Left kidney (tissue), 2 donors: ENCODE data around the gene ASIC2. TPM values are rescaled to one million over a fixed set of nuclear protein-coding genes. Genes with fewer than 3 reads are reported as not detected.
"Not testable (repeated sequence)": the region's sequence is repeated elsewhere in the genome, so short reads cannot be mapped to it uniquely, and the experiment has no call there.

Experiments used
- DNase-seq: peaks from one replicate; pipeline ENCODE4 v3.0.0-alpha.2; 2013
- polyA plus RNA-seq: library from polyadenylated mRNA; unstranded; fragments of 120-200 nt; gene quantifications from one replicate; pipeline ENCODE4 v1.2.1, GENCODE V29; 2013; ENCODE audit not compliant: insufficient read length

The ASIC2 gene
- polyA plus RNA-seq, 1 donor = 2.5 TPM

DNA sequence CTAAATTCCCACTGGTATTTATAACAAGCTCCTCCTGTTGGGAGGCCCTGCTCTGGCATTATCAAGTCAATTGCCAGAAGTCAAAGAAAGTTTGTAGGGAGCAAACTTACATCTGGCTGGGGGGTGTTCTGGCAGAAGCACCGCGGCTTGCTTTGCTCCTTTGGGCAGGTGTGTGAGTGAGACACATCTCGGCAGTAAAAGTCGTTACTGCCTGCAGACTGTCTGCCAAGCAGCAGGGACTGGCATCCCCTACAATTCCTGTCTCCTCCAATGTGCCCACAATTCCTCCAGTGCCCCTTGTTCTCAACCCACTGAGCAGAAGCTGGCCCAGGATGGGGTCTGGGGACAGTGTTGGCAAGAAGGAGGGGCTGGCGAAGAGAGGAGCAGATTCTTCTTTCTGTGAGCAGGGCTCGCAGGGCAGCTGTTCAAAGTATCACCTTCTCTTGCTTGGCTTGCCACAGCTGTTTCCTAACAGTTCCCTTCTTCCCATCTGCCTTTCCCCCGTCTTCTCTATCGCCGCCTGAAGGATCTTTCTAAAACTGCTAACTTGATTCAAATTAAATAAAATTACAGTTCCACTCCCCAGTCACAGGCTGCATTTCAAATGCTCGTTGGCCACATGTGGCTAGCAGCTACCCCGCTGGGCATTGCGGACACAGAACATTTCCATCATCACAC is 271.2 kb downstream of the ASIC2 start:
- DNase-seq = no peak

DNA sequence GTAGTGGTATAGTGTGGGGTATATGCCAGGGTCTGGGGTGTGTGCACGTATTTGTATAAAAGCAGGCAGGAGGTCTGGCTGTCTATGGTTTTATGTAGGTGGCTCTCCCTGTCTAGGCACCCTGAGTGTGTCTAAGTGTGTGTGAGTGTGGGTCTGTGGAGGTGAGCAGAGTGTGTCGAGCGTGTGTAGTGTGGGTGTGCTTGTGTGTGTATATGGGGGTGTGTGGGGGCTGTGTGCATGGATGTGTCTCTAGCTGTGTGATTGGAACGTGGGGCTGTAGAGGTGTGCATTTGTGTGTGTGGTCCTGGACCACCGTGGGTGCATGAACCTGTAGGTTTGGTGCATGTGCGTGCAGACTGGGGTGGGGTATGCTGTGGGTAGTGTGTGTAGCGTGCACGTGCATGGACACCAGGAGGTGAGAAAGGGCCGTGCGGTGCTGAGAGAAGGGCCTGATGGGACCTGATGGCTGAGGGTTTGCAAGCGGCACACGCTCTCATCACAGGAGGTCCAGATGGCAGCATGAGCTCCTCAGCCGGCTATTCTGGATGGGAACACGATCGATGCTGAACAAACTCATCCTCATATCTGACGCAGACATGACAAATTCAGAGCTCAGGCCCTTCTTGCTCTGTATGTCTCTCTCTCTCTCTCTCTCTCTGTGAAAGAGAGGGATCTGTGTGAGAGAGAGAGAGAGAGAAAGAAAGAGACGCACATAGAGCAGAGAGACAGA is 273.8 kb downstream of the ASIC2 start:
- no peak for DNase-seq

DNA sequence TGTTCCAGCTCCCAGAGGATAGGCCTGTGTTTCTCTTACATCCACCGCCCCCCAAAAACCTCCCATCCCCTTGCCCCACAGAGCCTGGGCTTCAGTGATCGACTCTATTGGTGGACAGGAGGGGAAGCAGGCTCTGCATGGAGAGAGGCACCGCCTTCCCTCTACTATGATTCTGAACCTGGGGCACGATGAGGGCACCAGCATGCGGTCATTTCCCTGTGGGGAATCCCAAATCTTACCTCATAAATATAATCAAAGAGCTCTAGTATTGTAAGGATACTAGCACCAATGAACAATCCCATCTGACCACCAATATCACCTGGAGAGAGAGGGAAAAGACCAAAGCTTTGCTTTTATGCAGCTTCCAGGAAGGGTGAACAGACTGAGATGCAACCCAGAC is 275.7 kb downstream of the ASIC2 start:
- DNase-seq = no peak

DNA sequence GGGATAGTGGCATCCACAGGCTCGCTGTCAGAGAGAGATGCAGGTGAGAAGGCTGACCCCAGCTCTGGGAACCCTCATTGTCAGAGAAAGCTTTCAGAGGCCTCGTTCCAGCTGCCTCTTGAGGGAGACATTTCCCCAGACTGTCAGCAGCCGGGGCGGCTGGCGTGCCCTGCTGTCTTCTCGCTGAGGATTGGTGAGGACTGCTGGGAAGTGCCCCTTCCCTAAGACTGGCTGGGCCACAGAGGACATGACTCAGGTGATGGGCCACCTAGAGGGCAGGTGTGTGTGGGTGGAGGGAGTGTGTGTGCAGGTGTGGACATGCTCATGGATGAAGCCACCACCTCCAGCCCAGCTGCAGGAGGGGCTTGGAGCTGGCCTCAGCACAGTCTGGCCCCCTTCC is 276.2 kb downstream of the ASIC2 start:
- no peak for DNase-seq

DNA sequence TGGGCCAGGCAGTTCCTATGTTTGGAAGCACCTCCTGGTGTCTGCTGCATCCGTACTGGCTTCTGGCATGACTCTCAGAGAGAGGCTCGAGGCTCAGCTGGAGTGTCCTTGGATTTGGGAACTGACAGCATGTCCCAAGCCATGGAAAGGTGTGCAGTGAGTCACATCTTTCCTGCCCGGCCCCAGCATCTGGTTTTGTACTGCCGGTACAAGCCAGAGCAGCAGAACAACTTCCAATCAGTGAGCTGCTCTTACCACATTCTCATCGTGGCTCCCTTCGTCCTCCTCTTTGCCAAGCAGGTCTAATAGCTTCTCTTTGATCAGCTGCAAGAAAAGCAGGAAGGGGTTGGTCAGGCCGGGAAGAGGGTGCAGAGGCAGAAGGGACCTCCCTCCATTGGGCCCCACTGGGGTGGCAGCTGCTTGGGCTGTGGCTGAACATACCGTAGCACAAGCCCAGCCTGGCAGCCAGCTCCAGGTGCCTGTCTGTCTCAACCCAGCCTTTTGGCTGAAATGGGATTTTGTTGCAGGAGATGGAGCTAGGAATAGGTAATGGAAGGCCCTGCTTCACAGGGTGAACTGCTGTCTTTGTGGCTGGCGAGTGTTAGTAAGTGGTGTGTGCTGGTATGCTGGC is 277.3 kb downstream of the ASIC2 start:
- no peak for DNase-seq

DNA sequence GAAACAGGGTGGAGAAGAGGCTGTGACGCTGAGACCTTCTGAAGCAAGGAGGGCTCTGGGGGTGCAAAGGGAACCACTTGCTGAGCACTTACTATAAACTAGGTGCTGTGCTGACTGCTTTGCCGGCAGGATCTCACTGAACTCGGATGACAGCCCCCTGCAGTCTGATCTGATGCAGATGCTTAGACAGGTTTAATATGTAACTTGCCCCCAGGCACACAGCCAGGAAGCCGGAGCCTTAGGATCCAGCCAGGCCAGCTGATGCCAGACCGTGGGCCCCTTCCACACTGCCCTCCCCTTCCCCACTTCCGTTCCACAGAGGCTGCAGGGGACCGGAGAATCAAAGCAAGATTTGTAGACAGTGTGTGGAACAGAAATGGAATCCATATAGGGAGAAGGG is 278.3 kb downstream of the ASIC2 start:
- peak; percentile 29 for DNase-seq

DNA sequence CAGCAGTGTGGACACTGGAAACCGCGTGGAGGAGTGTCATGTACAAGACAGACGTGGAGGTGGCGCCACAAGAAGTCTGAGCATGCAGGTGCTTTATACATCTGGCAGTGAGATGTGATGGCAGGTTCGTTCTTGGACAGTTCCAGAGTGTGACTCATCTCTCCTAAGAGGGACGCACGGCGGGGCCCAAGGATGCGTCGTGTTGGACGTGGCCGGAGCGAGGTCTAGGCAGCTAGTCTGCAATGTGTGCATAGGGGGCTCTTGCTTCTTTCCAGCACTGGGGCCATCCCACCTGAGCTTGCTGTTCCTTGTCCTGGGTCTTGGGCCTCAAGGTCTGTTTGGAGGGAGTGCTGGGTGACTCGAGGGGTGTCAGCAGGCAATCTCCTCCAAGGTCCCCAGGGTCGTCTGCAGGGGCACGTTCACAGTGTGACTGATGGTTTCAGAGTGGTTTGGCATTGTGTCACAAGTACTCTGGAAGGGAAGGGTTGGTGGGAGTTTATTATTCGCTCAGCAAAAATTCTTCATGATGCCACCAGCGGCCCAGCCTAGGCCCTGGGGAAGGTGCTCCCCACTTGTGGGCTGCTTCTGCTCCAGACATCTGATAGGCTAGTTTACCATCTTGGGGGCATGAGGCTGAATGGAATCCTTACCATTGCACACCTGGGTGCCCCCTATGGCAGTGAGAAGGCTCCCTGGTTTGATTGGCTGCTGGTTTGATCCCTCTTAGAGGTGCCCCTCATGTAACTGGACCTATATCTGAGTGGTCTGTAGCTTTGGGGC is 279.3 kb downstream of the ASIC2 start:
- DNase-seq = no peak

DNA sequence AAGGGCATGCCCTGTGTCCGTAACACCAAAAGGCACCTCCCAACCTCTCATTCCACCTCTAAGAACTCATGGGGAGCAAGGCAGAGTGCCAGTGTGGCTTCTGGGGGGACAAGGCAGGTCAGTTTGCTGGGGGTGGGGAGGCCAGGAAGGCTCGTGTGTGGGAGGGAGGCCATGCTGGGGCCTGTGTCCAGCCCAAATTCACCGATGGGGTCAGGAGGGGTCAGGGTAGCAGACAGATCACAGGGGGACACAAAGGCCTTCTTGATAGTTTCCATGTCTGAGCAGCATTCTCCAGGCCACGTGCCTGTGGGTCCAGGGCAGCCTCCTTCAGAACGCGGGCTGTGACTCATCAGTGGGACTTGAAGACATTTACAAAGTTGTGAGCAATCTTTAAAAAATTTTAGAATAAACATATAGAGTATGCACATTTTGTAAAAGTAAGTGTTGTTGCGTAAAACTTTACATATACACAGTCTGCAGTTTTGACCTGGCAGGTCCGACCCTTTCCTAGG is 280.5 kb downstream of the ASIC2 start:
- DNase-seq = no peak

DNA sequence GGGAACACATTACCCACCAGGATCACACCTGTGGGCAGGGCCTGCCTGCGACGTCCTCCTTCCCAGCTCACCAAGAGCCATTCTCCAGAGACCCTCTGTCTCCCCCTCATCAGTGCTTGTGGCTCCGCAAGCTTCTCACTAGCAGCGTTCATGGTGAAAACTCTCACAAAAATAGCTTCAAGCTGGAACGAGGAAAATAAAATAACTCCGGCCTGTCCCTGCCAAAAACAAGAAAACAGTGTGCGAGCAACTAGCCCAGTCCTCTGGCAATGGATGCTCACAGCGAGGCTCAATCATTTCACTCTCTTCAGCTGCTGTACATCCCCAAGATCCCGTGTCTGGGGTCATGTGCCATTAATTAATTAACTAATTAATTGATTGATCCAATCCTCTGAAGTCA is 283.5 kb downstream of the ASIC2 start:
- no peak for DNase-seq

DNA sequence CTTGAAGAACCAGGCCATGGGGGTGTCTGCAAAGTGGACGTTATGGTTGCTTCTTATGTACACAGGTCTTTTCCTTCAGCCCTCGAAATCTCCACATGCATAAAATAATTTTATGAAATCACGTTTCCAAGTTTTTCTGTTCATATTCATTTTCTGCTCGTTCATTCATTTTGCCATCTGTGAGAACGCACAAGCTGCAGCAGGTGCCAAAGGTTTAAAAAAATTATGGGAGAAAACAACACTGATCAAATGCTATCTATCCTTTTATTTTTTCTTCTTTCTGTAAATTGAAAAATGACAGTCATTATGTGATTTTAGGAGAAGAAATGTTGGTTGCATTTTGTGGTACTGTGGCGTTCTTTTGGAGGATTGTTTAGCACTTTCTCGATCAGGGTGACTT is 285.9 kb downstream of the ASIC2 start:
- DNase-seq = no peak

DNA sequence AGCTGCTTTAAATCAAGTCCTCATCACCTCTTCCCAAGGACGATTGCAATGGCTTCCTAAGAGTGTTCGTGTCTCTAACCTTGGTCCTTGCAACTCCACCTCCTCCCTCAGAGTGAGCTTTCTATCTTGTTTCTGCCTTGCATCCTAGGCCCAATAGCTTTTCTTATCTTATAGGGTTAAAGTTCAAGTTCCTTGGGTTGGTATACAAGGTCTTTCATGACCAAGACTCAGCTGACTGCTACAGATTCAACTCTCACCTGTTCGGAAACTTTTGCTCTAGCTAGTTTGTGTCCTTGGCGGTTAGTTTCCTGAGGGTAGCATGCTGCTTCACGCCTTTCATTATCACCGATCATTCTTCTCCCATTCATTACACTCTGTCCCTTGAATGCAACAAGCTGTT is 290.8 kb downstream of the ASIC2 start:
- no peak for DNase-seq

DNA sequence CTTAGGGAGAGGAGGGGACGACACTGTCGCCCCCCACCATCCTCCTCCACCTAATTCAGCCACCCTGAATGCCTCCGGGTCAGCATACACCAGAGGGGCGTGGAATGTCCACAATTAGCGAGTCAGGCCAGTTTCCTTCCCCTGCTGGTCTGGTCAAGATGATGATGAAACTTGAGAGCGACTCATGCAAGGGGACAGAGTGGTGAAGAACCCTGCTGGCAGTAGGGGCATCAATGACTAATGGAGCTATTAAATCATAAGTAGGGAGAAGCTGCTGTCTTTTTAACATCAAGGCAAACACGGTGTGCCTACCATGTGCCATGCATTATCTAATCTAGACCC is 294.2 kb downstream of the ASIC2 start:
- DNase-seq = no peak

DNA sequence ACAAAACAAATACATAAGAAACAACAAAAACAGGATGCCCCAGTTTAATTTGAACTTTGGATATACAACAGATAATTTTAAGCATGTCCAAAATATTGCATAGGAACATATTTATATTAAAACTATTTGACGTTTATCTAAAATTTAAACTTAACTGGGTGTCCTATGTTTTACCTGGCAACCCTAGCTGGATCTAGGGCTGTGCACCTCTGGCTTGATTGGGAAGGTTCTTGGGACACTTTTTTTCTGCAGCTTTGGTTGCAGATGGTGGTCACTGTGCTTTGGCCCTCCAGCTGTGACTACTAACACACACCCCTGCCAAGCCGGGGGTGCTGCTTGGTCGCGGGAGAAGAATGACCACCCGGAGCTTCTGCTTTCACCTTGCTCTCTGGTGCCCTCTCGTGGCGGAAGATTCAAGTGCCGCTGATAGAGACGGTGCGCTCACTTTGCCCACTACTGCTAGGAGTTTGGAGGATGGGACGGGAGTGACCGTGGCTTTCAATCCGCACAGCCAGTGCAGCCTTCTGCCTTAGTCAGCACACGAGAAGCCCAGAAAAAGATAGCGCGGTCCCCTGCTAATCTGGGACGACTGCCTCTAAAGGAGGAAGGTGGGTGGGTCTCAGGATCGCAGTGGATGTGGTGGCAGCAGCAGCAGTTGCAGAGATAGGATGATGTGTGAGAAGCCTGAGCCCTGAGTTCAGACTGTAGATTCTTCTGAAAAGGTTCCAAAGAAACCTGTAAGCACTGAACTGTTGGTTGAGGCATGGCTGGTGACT is 294.8 kb downstream of the ASIC2 start:
- DNase-seq = peak; percentile 81

DNA sequence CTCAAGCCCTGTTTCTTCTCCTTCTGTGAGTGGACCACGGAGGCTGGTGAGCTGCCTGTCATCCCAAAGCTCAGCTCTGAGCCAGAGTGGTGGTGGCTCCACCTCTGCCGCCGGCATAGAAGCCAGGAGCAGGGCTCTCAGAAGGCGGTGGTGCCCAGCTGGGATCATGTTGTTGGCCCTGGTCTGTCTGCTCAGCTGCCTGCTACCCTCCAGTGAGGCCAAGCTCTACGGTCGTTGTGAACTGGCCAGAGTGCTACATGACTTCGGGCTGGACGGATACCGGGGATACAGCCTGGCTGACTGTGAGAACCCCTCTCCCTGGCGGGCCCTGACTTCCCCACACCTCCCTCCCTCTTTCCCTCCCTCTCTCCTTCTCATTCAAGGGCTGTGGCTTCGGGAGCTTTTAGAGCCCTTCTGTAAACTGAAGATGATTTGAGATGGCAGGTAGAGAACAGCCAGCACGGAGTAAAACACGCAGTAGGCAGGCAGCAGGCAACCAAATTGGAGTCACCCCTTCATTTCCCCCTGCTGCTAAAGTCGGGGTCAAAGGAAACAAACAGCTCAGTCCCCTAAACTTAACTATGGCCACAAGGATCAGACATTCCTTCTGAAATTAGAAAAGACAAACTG is 297.6 kb downstream of the ASIC2 start:
- no peak for DNase-seq

DNA sequence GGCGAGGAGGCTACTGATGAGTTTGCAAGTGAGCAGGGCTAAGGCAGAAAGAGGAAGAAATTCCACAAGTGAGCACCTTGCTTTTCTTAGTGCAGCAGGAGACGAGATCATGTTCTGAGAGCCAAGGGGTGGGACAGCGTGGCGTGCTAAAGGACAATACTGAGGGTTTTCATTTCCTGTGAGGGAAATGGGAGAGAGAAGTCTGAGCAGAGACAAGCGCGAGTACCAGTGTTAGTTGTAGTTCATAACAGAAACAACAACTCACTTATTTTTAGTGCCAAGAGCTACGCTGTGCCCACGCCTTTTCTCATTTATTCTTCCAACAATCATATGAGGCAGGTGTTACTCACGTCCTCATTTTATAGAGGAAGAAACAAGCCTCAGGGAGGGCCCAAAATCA is 299.1 kb downstream of the ASIC2 start:
- no peak for DNase-seq

DNA sequence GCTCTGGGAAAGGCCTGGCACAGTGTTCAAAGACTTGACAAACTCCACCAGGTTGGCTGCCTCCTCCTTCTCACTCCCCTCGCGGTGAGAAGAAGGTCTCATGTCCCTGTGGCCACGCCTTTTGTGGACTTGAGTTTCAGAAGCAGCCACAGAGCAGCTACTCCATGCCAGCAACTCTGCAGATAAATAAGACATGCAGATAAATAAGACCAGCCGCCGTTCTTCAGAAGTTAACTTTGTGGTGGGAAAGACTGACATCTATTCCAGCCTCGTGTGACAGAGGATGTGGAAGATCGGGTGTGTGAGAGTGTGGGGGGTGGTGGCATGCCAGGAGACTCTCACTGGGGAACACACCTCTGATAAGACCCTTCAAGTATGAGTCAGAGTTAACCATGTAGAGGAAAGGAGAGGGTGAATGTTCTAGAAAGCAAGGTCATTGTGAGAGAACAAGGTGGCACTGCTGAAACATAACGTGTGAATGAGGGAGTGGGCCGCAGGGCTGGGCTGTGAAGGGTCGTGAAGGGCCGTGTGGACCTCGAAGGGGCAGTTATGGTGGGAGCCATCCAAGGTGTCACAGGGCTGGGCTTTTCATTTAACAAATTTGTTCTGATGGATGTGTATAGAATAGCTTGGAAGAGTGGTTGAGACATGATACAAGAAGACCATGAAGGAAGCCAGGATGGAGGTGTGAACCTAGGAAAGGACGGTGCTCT is 300.6 kb downstream of the ASIC2 start:
- DNase-seq = no peak

DNA sequence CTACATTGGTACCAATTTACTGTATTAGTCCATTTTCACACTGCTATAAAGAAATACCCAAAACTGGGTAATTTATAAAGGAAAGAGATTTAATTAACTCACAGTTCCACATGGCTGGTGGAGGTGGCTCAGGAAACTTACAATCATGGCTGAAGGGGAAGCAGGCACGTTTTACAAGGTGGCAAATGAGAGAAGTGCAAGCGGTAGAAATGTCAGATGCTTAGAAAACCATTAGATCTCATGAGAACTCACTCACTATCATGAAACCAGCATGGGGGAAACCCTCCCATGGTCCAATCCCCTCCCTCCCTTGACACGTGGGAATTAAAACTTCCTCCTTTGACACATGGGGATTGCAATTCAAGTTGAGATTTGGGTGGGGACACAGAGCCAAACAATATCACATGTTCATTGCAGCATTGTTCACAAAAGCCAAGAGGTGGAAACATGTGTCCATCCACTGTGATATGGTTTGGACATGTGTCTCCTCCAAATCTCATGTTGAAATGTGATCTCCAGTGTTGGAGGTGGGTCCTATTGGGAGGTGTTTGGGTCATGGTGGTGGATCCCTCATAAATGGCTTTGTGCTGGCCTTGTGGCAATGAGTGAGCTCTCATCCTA is 304.5 kb downstream of the ASIC2 start:
- no peak for DNase-seq

DNA sequence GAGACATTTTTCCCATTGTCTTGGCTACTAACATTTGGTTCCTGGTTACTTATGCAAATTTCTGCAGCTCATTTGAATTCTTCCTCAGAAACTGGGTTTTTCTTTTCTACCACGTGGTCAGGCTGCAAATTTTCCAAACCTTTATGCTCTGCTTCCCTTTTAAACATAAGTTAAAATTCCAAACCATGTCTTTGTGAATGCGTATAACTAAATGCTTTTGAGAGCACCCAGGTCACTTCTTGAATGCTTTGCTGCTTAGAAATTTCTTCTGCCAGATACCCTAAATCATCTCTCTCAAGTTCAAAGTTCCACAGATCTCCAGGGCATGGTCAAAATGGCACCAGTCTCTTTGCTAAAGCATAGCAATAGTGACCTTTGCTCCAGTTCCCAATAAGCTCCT is 305.2 kb downstream of the ASIC2 start:
- DNase-seq = not testable (repeated sequence)

DNA sequence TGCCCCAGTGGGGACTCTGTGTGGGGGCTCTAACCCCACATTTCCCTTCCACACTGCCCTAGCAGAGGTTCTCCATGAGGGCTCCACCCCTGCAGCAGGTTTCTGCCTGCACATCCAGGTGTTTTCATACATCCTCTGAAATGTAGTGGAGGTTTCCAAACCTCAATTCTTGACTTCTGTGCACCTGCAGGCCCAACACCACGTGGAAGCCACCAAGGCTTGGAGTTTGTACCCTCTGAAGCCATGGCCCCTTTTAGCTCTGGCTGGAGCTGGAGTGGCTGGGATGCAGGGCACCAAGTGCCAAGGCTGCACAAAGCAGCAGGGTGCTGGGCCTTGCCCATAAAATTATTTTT is 305.7 kb downstream of the ASIC2 start:
- DNase-seq = not testable (repeated sequence)

DNA sequence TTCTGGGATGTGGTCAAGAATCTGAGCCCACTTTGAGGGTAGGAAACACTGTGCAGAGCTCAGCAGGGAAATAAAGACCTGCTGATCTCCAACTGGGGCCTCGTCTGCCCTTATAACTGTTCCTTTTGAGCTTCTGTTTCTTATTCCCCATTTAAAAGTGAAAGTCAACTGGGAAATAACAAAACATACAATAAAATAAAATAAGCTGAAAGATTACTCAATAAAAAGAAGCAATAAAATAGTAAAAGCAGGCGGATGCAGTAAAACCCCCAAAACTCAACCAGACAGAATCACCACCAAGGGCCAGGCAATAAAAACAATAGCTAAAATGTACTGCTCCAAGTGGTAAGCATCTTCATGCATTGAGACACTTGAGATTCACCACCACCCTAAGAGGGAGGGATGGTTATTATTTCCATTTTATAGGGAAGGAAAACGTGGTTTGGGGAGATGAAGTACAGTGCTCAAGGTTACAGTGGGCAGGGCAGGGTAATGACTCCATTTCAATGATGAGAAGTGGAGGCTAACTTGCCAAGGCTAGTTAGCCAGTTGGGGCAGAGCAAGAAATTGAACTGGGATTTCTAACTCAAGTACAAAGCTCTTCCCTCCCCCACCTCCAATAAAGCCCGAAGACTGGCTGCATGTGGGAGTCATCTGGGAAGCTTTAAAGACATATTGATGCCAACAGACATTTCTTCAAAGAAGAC is 307.9 kb downstream of the ASIC2 start:
- no peak for DNase-seq
